ENCODE data around the gene CDK2AP2. TPM values are rescaled to one million over a fixed set of nuclear protein-coding genes. Genes with fewer than 3 reads are reported as not detected.

The CDK2AP2 gene
- total RNA-seq, 1 donor from 2014 or later, result 21.9 TPM

DNA sequence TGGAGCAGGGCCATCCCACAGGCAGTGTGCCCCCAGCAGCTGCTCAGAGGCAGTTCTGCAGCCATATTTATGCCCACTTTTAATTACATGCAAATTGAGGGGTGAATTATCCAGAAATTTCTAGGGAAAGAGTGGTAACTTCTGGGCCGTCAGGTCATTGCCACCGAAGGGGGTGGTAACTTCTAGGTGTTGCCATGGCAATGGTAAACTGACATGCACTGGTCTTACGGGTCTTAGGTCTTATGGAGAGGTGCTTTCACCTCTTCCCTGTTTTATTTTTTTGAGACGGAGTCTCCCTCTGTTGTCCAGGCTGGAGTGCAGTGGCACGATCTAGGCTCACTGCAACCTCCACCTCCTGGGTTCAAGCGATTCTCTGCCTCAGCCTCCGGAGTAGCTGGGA, 35.1 kb downstream of the CDK2AP2 start:
- no peaks in the 10 kb centered on the region for H3K36me3 Mint-ChIP-seq (ENCODE audit: unreplicated experiment)
- H3K4me3 Mint-ChIP-seq (ENCODE audit: unreplicated experiment), result no peak overlapping the region
- TF ChIP-seq, protein P1, sequence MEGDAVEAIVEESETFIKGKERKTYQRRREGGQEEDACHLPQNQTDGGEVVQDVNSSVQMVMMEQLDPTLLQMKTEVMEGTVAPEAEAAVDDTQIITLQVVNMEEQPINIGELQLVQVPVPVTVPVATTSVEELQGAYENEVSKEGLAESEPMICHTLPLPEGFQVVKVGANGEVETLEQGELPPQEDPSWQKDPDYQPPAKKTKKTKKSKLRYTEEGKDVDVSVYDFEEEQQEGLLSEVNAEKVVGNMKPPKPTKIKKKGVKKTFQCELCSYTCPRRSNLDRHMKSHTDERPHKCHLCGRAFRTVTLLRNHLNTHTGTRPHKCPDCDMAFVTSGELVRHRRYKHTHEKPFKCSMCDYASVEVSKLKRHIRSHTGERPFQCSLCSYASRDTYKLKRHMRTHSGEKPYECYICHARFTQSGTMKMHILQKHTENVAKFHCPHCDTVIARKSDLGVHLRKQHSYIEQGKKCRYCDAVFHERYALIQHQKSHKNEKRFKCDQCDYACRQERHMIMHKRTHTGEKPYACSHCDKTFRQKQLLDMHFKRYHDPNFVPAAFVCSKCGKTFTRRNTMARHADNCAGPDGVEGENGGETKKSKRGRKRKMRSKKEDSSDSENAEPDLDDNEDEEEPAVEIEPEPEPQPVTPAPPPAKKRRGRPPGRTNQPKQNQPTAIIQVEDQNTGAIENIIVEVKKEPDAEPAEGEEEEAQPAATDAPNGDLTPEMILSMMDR (IDR thresholded peaks at IDR 0.05; ENCODE audit: partially characterized antibody, unreplicated experiment), result no peak
- no peak overlapping the region for H3K27ac Mint-ChIP-seq (ENCODE audit: unreplicated experiment)
- H3K9me3 Mint-ChIP-seq (ENCODE audit: unreplicated experiment), result peaks cover 12% of the 10 kb centered on the region
- DNase-seq, result no peak
- H3K27me3 Mint-ChIP-seq (ENCODE audit: unreplicated experiment), result peaks cover 7% of the 10 kb centered on the region
- peaks cover 4% of the 10 kb centered on the region for H3K4me1 Mint-ChIP-seq (ENCODE audit: low read depth, unreplicated experiment)

DNA sequence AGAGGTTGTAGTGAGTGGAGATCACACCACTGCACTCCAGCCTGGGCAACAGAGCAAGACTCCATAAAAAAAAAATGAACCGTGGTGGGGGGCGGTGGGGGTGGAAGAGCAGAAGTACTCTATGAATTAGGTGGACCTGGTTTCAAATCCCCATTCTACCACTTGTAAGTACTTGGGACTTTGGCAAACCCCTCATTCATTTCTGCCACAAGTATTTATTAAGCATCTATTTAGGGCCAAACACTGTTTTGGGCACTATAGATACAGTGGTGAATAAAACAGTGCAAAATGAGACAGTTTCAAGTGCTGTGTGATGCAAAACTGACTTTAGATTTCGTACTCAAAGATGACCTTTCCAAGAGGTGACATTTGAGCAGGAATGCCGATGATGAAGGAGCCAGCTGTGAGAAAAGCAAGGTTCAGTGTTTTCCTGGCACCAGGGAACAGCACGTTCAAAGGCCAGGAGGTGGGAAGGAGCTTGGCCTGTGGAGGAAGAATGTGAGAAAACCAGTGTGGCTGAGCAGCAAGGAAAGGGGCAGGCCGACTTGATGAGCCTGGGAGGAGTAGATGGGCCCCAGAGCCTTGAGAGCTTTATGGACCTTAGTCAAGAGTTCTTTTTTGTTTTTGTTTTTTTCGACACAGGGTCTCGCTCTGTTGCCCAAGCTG, 37.5 kb downstream of the CDK2AP2 start:
- Mint-ChIP-seq H3K9me3 (ENCODE audit: unreplicated experiment) (peaks cover 7% of the 10 kb centered on the region), H3K27ac (ENCODE audit: unreplicated experiment) (no peak overlapping the region), H3K36me3 (ENCODE audit: unreplicated experiment) (no peaks in the 10 kb centered on the region), H3K27me3 (ENCODE audit: unreplicated experiment) (peaks cover 8% of the 10 kb centered on the region), H3K4me1 (ENCODE audit: low read depth, unreplicated experiment) (peaks cover 4% of the 10 kb centered on the region), H3K4me3 (ENCODE audit: unreplicated experiment) (peak overlapping the region; percentile 61)
- DNase-seq, result no peak
- TF ChIP-seq, protein P1 (IDR thresholded peaks at IDR 0.05; ENCODE audit: partially characterized antibody, unreplicated experiment), result no peak

DNA sequence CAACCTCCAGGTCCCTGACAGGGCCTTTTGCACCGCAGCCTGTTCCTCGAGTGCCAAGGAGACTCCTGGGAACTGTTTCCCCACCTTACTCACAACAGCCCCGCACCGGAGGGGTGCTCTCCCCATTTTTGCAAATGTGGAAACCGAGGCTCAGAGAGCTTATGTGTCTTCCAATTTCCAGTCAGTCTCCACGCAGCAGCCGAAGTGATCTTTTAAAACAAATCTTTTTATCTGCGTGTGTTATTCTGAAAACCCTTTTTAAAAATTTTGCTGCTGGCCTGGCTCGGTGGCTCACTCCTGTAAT, 38.5 kb downstream of the CDK2AP2 start:
- Mint-ChIP-seq H3K36me3 (ENCODE audit: unreplicated experiment) (no peaks in the 10 kb centered on the region), H3K4me1 (ENCODE audit: low read depth, unreplicated experiment) (peaks cover 4% of the 10 kb centered on the region), H3K27me3 (ENCODE audit: unreplicated experiment) (peaks cover 8% of the 10 kb centered on the region), H3K27ac (ENCODE audit: unreplicated experiment) (no peak overlapping the region), H3K4me3 (ENCODE audit: unreplicated experiment) (peak overlapping the region; percentile 75), H3K9me3 (ENCODE audit: unreplicated experiment) (peaks cover 7% of the 10 kb centered on the region)
- DNase-seq, result no peak
- TF ChIP-seq, protein P1 (IDR thresholded peaks at IDR 0.05; ENCODE audit: partially characterized antibody, unreplicated experiment), result no peak

DNA sequence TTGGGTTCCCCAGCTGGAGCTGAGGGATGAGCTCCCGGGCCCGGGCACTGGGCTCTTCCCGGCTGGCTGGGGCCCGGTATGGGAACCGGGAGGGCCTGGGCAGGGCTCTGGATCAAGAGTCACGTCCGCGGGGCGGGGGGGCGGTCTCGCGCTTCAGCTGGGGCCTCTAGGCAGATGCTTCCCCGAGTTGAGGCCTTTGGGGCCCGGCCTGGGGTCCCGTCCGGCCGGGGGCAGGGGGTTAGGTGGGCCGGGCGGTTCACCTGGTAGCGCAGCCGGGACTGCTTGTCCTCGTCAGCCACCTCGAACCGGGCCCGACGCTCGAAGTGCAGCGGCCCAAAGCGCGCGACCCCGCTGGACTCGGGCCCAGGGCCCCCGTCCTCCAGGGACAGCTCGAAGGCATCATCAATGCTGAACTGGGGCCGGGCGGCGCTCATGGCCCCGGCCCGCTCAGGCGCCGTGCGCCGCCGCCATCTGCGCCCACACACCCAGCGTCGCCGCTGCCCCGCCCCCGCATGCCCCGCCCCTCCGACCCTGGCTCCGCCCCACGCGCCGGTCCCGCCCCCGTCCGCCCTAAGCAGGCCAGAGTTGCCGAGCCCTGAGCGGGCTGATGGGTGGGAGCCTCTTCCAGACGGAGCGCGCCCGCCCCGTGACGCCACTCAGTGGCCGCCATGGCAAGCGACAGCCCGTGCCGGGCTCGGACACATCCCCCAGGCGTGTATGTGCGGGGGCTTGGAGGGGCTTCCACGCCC, 39.0 kb downstream of the CDK2AP2 start, which contains the start of gene TMEM134:
Gene TMEM134 (minus strand): TSS at position 493 of the 749 bp plus-strand sequence. CDS start 59 bp downstream, at position 434.
- peak within 1 kb of the TSS; percentile 84 for H3K27ac Mint-ChIP-seq (ENCODE audit: unreplicated experiment)
- TF ChIP-seq, protein P1 (IDR thresholded peaks at IDR 0.05; ENCODE audit: partially characterized antibody, unreplicated experiment), result no peak
- H3K36me3 Mint-ChIP-seq (ENCODE audit: unreplicated experiment), result no peaks in the 10 kb centered on the region
- DNase-seq, result peak; percentile 95
- peaks cover 8% of the 10 kb centered on the region for H3K27me3 Mint-ChIP-seq (ENCODE audit: unreplicated experiment)
- H3K9me3 Mint-ChIP-seq (ENCODE audit: unreplicated experiment), result peaks cover 7% of the 10 kb centered on the region
- H3K4me1 Mint-ChIP-seq (ENCODE audit: low read depth, unreplicated experiment), result peaks cover 4% of the 10 kb centered on the region
- peak within 1 kb of the TSS; percentile 89 for H3K4me3 Mint-ChIP-seq (ENCODE audit: unreplicated experiment)

DNA sequence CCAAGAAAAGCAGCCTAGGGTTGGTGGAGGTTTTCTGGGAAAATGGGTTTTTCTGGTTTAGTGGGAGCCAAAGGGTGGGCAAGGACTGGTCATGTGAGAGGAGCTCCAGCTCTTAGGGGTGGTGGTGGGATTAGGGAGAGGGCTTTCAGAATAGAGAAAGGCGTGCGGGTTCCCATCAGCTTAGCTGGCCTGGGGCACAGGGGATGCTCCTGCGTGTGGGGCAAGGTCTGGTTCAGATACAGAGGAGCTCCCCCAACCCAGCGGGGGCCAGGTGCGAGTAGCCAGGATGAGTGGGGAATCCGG, 39.6 kb downstream of the CDK2AP2 start:
- no peaks in the 10 kb centered on the region for H3K36me3 Mint-ChIP-seq (ENCODE audit: unreplicated experiment)
- H3K27me3 Mint-ChIP-seq (ENCODE audit: unreplicated experiment), result peaks cover 8% of the 10 kb centered on the region
- TF ChIP-seq, protein P1 (IDR thresholded peaks at IDR 0.05; ENCODE audit: partially characterized antibody, unreplicated experiment), result no peak
- DNase-seq, result no peak
- peaks cover 7% of the 10 kb centered on the region for H3K9me3 Mint-ChIP-seq (ENCODE audit: unreplicated experiment)
- H3K4me3 Mint-ChIP-seq (ENCODE audit: unreplicated experiment), result peak overlapping the region; percentile 89
- H3K27ac Mint-ChIP-seq (ENCODE audit: unreplicated experiment), result peak overlapping the region; percentile 84
- H3K4me1 Mint-ChIP-seq (ENCODE audit: low read depth, unreplicated experiment), result peaks cover 4% of the 10 kb centered on the region
